Common myeloid progenitor, CD34-positive (primary cell): ENCODE results near the gene SLC4A5.
A peak's percentile ranks its signal among the peaks of the same experiment; 100 is the strongest.

ENCODE experiments used
- CTCF ChIA-PET: fragments of 350-600 bp; sonication (Branson Sonifier 250); formaldehyde crosslinking; loops from one replicate; lab custom pipeline; 2021; ENCODE audit warnings: antibody characterized with exemption; lab: Charles Lee
- POLR2A ChIA-PET: fragments of 350-600 bp; sonication (Branson Sonifier 250); formaldehyde crosslinking; loops from one replicate; lab custom pipeline; 2021; ENCODE audit warnings: antibody characterized with exemption; lab: Charles Lee
- DNase-seq, 3 donors: peaks; one replicate each; pipeline versions ENCODE4 v3.0.0 to v3.0.0-alpha.2; 2013
- H3K27ac ChIP-seq, 2 experiments: 1 replicate in 1 of 2; 2 replicates in 1 of 2; pipeline ENCODE4 v1.7.0; 2013; ENCODE audit warnings: inconsistent platforms in 2 of 2, low read length in 2 of 2, mild to moderate bottlenecking in 2 of 2, low read depth in 1 of 2, moderate library complexity in 1 of 2; ENCODE audit not compliant: severe bottlenecking in 2 of 2, insufficient read depth in 1 of 2, poor library complexity in 1 of 2
- H3K27me3 ChIP-seq, 5 experiments: replicated peaks in 2 of 5; 1 replicate in 3 of 5; 2 replicates in 2 of 5; pipeline versions ENCODE4 v1.6.1 to v1.7.0; 2013; ENCODE audit warnings: low read length in 4 of 5, mild to moderate bottlenecking in 2 of 5, moderate library complexity in 2 of 5, inconsistent platforms in 1 of 5; ENCODE audit not compliant: insufficient read depth in 5 of 5, control insufficient read depth in 4 of 5
- H3K36me3 ChIP-seq, 4 experiments: 1 replicate in 2 of 4; 2 replicates in 2 of 4; pipeline versions ENCODE4 v1.6.1 to v1.7.0; 2013; ENCODE audit warnings: low read length in 3 of 4, control low read depth in 1 of 4, mild to moderate bottlenecking in 1 of 4; ENCODE audit not compliant: control insufficient read depth in 4 of 4, insufficient read depth in 4 of 4
- H3K4me1 ChIP-seq, 4 experiments: 1 replicate in 3 of 4; 2 replicates in 1 of 4; pipeline versions ENCODE4 v1.6.1 to v1.7.1; 2013; ENCODE audit warnings: low read length in 3 of 4, mild to moderate bottlenecking in 3 of 4, control low read depth in 1 of 4, inconsistent platforms in 1 of 4, moderate library complexity in 1 of 4; ENCODE audit not compliant: control insufficient read depth in 4 of 4, insufficient read depth in 4 of 4; ENCODE audit errors: control extremely low read depth in 1 of 4
- H3K4me3 ChIP-seq, 7 experiments: 1 replicate in 4 of 7; 2 replicates in 3 of 7; pipeline versions ENCODE4 v1.5.1 to v1.7.0; 2013; ENCODE audit warnings: mild to moderate bottlenecking in 7 of 7, low read length in 6 of 7, moderate library complexity in 6 of 7, inconsistent platforms in 2 of 7, low read depth in 2 of 7, control low read depth in 1 of 7; ENCODE audit not compliant: insufficient read depth in 4 of 7, control insufficient read depth in 1 of 7; ENCODE audit errors: extremely low read depth in 1 of 7
- H3K9me3 ChIP-seq, 5 experiments: 1 replicate in 4 of 5; 2 replicates in 1 of 5; pipeline versions ENCODE4 v1.6.1 to v1.7.1; 2013; ENCODE audit warnings: low read length in 4 of 5, mild to moderate bottlenecking in 2 of 5, inconsistent platforms in 1 of 5, low read depth in 1 of 5, moderate library complexity in 1 of 5; ENCODE audit not compliant: control insufficient read depth in 4 of 5, insufficient read depth in 2 of 5; ENCODE audit errors: control extremely low read depth in 1 of 5
- WGBS: methylation state at CpG from one replicate; pipeline ENCODE4 v1.1.5; 2013; ENCODE audit not compliant: insufficient coverage; 5-methylcytosine and 5-hydroxymethylcytosine counted together

Gene SLC4A5

DNA sequence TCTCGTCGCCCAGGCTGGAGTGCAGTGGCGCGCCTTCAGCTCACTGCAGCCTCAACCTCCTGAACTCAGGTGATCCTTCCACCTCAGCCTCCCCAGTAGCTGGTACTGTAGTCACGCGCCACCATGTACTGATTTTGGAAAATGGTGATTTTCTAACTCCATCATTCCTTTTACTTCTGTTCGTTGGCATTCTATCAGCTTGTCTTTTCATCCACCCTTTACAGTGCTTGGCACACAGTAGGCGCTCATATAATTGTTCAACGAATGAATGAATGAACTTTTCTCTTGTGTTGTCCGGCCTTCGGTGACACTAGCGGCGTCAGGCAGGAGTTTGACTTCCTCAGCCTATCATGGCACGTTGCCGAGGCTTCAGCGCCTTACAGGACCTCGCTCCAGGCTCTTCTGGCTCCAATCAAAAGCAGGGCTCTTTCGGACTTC, 145.2 kb downstream of the SLC4A5 start:
- Histone ChIP-seq H3K27me3 (no peaks in the 10 kb centered on the region), H3K4me1 (peaks cover 0 to 35% (median 21%) of the 10 kb centered on the region in 4 experiments), H3K36me3 (peaks cover 0 to 8% (median 0%) of the 10 kb centered on the region in 4 experiments), H3K9me3 (no peaks in the 10 kb centered on the region), H3K4me3 (peak overlapping the region in 5 of 7 experiments; percentile 21 to 96 (median 87)), H3K27ac (peak overlapping the region in 1 of 2 experiments; percentile 94)
- no peak for DNase-seq
- ChIA-PET CTCF (interaction anchor here (0.7 to 4.2 kb wide), 7 partner anchors 18 to 127 kb away, joined by 3 to 39 read pairs (median 3); partner anchors contain the start of gene MOB1A), POLR2A (interaction anchor here (0.7 to 2.1 kb wide), 3 partner anchors 11 to 20 kb away, joined by 3 to 12 read pairs (median 8); partner anchors contain the start of gene MOB1A)
- 33% methylated on average over 15 of the region's 18 CpGs for WGBS

DNA sequence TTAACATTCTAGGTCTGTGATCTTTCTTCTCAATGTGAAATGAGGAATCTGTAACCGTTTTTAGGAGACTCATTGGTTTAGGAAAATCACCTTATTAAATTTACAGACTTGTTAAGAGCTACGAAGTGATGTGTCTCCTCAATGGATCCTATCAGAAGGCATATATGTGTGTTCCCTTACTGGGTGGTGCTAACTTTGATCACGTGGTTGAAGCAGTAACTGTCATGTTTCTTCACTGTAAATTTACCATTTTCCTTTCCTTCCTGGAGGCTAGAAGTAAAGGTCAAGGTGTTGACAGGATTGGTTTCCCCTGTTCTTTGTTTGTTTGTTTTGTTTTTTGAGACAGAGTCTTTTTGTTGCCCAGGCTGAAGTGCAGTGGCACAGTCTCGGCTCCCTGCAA, 146.2 kb downstream of the SLC4A5 start:
- ChIA-PET CTCF (interaction anchor here (1.0 to 1.9 kb wide), 8 partner anchors 9 to 243 kb away, joined by 3 to 5 read pairs (median 4); partner anchors contain the start of gene MOB1A), POLR2A (no interaction called here)
- H3K4me1 ChIP-seq = peaks cover 0 to 35% (median 21%) of the 10 kb centered on the region in 4 experiments
- H3K4me3 ChIP-seq = no peak overlapping the region
- H3K27me3 ChIP-seq = no peaks in the 10 kb centered on the region
- H3K36me3 ChIP-seq = peaks cover 0 to 8% (median 0%) of the 10 kb centered on the region in 4 experiments
- WGBS = 93% methylated on average over 3 of the region's 4 CpGs
- no peaks in the 10 kb centered on the region for H3K9me3 ChIP-seq
- H3K27ac ChIP-seq = no peak overlapping the region
- no peak for DNase-seq

DNA sequence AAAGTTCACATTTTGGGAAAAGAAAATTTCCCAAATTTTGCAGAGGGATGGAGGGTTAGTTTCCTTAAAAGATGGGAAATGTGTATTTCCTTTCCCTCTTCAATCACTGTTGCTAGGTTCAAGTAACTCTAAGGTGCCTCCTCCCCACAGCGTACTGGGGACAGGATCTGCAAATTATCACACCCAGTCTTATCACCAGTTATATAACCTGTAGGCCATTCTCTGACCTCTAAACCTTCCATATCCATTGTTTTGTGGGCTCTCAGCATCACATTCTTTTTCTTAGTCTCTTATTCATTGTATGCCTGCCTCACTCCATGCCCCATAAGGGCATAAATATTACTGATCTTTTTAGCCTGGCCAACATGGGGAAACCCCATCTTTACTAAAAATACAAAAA, 148.4 kb downstream of the SLC4A5 start:
- 100% methylated on average over 1 of the region's 1 CpG for WGBS
- H3K4me1 ChIP-seq = peaks cover 0 to 15% (median 10%) of the 10 kb centered on the region in 4 experiments

DNA sequence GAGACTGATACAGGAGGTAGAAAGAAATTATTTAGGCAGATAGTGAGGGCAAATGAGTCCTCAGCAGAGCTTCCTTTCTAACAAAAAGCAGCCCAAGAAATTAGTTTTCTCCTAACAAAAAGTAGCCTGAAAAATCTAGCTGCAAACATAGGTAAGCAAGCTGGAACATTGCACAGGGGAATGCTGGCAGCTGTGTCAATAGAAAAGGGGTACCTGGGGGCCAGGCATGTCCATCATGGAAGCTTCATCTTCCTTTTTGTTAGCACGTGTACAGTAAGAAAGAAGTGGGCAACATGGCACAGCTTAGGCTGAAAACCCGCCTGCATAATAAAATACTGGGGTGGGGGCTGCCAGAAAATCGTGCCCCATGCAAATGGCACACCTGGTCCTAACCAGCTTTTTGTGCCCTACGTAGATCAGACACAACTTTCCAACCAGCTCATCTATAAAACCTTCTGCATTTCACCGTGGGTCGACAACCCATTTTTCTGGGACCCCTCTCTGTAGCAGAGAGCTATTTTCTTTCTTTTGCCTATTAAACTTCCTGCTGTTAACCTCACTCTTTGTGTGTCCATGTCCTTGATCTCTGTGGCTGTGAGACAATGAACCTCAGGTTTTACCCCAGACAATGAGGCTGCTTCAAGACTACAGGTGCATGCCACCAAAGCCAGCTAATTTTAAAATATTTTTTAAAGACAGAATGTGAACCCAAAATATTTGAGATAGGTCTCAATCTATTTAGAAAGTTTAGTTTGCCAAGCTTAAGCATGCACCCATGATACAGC, 151.4 kb downstream of the SLC4A5 start:
- Histone ChIP-seq H3K36me3 (no peaks in the 10 kb centered on the region), H3K4me1 (peaks cover 0 to 10% (median under 1%) of the 10 kb centered on the region in 4 experiments), H3K27ac (no peak overlapping the region), H3K4me3 (no peak overlapping the region), H3K27me3 (no peaks in the 10 kb centered on the region), H3K9me3 (no peaks in the 10 kb centered on the region)
- no peak for DNase-seq
- CTCF ChIA-PET = interaction anchor here (0.6 to 1.7 kb wide), 7 partner anchors 8 to 1483 kb away, joined by 3 to 5 read pairs (median 3); partner anchors contain the start of gene MOB1A
- WGBS = 91% methylated on average over 6 of the region's 6 CpGs
- POLR2A ChIA-PET = interaction anchor here (0.5 kb wide), 1 partner anchor 1912 kb away, joined by 3 read pairs; no protein-coding TSS in a partner anchor

More for the DNA sequence above, 148.4 kb downstream of the SLC4A5 start:
- Histone ChIP-seq H3K4me3 (no peak overlapping the region), H3K27me3 (no peaks in the 10 kb centered on the region), H3K27ac (no peak overlapping the region), H3K36me3 (peaks cover 0 to under 1% (median 0%) of the 10 kb centered on the region in 4 experiments), H3K9me3 (no peaks in the 10 kb centered on the region)
- DNase-seq = no peak
- ChIA-PET POLR2A (no interaction called here), CTCF (no interaction called here)

DNA sequence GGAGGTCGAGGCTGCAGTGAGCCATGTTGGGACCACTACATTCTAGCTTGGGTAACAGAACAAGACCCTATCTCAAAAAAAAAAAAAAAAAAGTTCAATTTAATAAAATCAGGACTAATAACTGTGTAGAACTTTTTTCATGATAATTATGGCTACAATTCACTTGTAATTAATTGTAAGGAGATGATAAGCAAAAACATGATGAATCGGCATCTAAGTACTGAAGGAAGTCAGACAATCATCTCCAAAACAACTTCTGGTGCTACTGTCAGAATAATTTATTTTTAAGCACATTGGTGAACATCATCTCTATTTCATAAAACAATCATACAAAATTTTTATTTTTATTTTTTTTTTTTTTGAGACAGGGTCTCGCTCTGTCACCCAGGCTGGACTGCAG, 154.5 kb downstream of the SLC4A5 start:
- Histone ChIP-seq H3K27ac (no peak overlapping the region), H3K4me3 (no peak overlapping the region), H3K4me1 (peaks cover 3 to 26% (median 6%) of the 10 kb centered on the region in 4 experiments), H3K9me3 (no peaks in the 10 kb centered on the region), H3K36me3 (no peaks in the 10 kb centered on the region), H3K27me3 (no peaks in the 10 kb centered on the region)
- no peak for DNase-seq
- 100% methylated on average over 2 of the region's 3 CpGs for WGBS
- CTCF ChIA-PET = interaction anchor here (0.9 to 1.5 kb wide), 3 partner anchors 8 to 17 kb away, joined by 3 to 6 read pairs (median 4); partner anchors contain the start of gene MOB1A
- POLR2A ChIA-PET = no interaction called here

DNA sequence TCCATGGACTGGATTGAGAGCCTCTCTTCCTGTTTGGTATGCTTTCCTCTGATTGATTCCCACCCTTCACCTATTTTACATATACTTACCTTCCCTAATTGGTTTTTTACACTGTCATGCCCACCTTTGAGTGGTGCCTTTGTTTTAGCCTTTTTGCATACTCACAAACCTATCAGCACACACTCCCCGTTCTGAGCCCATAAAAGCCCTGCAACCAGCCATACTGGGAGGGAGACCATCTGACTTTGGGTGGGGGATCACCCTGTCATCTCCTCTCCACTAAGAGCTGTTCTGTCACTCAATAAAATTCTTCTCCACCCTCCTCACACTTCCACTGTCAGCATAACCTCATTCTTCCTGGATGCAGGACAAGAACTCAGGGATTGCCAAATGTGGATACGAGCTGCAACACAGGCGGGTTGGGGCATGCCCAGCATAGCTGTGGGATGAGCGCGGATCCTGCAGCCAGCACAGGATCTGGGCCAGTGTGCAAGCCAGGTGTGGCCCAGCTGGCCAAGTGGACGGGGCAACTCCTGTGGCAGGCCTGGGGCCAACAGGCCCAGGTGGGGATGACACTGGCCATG, 155.1 kb downstream of the SLC4A5 start:
- Histone ChIP-seq H3K27ac (no peak overlapping the region), H3K27me3 (no peaks in the 10 kb centered on the region), H3K4me1 (peaks cover 3 to 26% (median 7%) of the 10 kb centered on the region in 4 experiments), H3K4me3 (no peak overlapping the region), H3K9me3 (no peaks in the 10 kb centered on the region), H3K36me3 (no peaks in the 10 kb centered on the region)
- POLR2A ChIA-PET = interaction anchor here (1.2 kb wide), 1 partner anchor 10 kb away, joined by 3 read pairs; the partner anchor contains the start of gene MTHFD2
- CTCF ChIA-PET = interaction anchor here (0.9 to 1.5 kb wide), 3 partner anchors 9 to 18 kb away, joined by 3 to 6 read pairs (median 4); partner anchors contain the start of gene MOB1A
- no peak for DNase-seq
- WGBS = 96% methylated on average over 5 of the region's 6 CpGs
